BLaER1 treated with 17β-estradiol and CSF1 and Interleukin-3, amounts not matched to agents 10 nM and 100 nM (cell line): Measurements from ENCODE around the gene NME7.

Experiments
- H3K27ac ChIP-seq, 11 experiments: shearing (Covaris generic); formaldehyde crosslinking; 2 replicates each; pipeline ENCODE4 v1.8.1; 2022
- H3K27me3 ChIP-seq, 11 experiments: shearing (Covaris generic); formaldehyde crosslinking; 2 replicates each; pipeline ENCODE4 v1.8.1; 2022
- H3K36me3 ChIP-seq, 11 experiments: shearing (Covaris generic); formaldehyde crosslinking; 2 replicates each; pipeline ENCODE4 v1.8.1; 2022
- H3K4me1 ChIP-seq, 10 experiments: shearing (Covaris generic); formaldehyde crosslinking; 2 replicates each; pipeline ENCODE4 v1.8.1; 2022
- H3K4me2 ChIP-seq, 11 experiments: shearing (Covaris generic); formaldehyde crosslinking; 2 replicates each; pipeline ENCODE4 v1.8.1; 2022
- H3K4me3 ChIP-seq, 10 experiments: shearing (Covaris generic); formaldehyde crosslinking; 2 replicates each; pipeline ENCODE4 v1.8.1; 2022
- H3K9ac ChIP-seq, 11 experiments: shearing (Covaris generic); formaldehyde crosslinking; 2 replicates each; pipeline ENCODE4 v1.8.1; 2022
- H3K9me3 ChIP-seq, 11 experiments: shearing (Covaris generic); formaldehyde crosslinking; replicated peaks in 1 of 11; 2 replicates each; pipeline ENCODE4 v1.8.1; 2022
- H4K20me1 ChIP-seq, 11 experiments: shearing (Covaris generic); formaldehyde crosslinking; 2 replicates each; pipeline ENCODE4 v1.8.1; 2022
- Cebpa-rat ChIP-seq, 11 experiments: shearing (Covaris generic); IDR thresholded peaks; 2 replicates each; pipeline ENCODE4 v1.8.1; 2022

Gene NME7

DNA sequence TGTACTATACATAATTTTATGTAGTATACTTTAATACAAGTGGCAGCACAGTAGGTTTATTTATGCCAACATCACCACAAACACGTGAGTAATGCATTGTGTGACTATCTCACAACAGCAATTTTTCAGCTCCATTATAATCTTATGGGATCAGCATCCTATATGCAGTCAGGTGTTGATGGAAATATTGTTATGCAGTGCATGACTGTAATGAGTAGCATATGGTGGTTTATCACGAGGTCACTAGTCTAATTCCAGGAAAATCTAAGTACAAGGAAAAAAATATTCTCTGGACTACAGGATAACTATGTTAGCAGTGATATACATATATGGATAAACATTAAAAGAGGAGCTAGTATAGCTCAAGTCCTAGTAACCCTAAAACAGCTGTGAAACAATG, 192.1 kb downstream of the NME7 start:
- Histone ChIP-seq H3K27ac (no peak overlapping the region), H3K36me3 (no peaks in the 10 kb centered on the region), H4K20me1 (no peaks in the 10 kb centered on the region), H3K4me2 (no peak overlapping the region), H3K9ac (no peak overlapping the region), H3K4me3 (no peak overlapping the region), H3K4me1 (no peaks in the 10 kb centered on the region), H3K27me3 (no peaks in the 10 kb centered on the region), H3K9me3 (no peaks in the 10 kb centered on the region; a peak in 2 of 22 replicates)
- no peak for TF ChIP-seq Cebpa-rat (IDR thresholded peaks at IDR 0.05)

DNA sequence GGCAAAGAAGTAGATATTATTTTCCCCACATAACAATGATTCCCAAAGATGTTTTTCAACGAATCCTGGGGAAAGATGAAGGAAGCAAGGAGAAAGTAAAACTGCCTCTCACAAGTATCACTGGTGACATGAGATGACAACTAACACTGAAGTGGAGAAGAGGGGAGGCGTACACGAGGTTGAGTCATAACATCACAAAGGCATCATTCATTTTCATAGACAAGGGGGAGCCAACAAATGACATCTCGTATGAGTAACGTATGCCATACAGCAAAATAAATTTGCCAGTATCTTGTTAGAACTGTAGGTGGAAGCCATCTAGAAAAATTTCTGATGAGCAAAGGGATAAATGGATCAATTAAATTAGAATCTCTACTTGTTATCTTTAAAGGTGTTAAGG, 204.5 kb downstream of the NME7 start:
- Histone ChIP-seq H4K20me1 (no peaks in the 10 kb centered on the region), H3K36me3 (peaks cover 0 to 4% (median 0%) of the 10 kb centered on the region in 11 experiments; a peak in 1 of 22 replicates), H3K9ac (no peak overlapping the region), H3K27me3 (no peaks in the 10 kb centered on the region), H3K9me3 (no peaks in the 10 kb centered on the region), H3K27ac (no peak overlapping the region), H3K4me3 (no peak overlapping the region), H3K4me1 (peaks cover 0 to 12% (median 0%) of the 10 kb centered on the region in 10 experiments; a peak in 3 of 20 replicates), H3K4me2 (no peak overlapping the region)
- no peak for TF ChIP-seq Cebpa-rat (IDR thresholded peaks at IDR 0.05)

DNA sequence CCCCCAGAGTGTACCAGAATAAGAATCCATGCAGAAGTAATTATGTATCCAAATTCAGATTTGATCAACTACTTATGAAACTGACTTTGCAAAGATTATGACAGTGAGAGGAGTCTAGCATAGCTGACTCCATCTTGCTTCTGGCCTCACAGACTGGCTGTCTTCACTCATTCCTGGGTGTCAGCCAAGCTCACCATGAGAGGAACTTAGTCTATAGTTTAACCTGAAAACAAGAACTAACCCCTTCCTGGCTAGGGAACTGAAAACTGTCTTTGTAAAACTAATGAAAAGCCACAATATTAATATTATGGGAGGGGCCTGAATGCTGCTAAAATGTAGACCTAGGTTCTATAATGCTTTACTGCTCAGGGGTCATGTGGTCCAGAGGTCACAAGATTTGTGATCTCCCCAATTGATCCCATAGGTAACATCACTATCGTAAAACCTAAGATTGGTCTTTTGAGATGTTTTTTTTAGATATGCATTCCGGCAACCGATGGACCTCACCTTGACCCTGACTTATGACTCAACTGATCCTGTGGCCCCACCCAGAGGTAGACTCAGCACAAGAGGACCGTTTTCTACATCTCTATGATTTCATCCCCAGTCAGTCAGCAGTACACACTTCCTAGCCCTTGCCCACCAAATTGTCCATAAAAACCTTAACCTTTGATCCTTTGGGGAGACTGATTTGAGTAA, 206.0 kb downstream of the NME7 start:
- no peaks in the 10 kb centered on the region for H4K20me1 ChIP-seq
- H3K27me3 ChIP-seq, result no peaks in the 10 kb centered on the region
- H3K9ac ChIP-seq, result no peak overlapping the region
- no peaks in the 10 kb centered on the region for H3K9me3 ChIP-seq
- H3K36me3 ChIP-seq, result no peaks in the 10 kb centered on the region
- no peak overlapping the region for H3K4me3 ChIP-seq
- peaks cover 0 to 12% (median 0%) of the 10 kb centered on the region in 10 experiments; a peak in 3 of 20 replicates for H3K4me1 ChIP-seq
- no peak for TF ChIP-seq Cebpa-rat (IDR thresholded peaks at IDR 0.05)
- H3K27ac ChIP-seq, result no peak overlapping the region
- H3K4me2 ChIP-seq, result peak overlapping the region in 2 of 11 experiments; percentile 20 to 36; a peak in 3 of 22 replicates

DNA sequence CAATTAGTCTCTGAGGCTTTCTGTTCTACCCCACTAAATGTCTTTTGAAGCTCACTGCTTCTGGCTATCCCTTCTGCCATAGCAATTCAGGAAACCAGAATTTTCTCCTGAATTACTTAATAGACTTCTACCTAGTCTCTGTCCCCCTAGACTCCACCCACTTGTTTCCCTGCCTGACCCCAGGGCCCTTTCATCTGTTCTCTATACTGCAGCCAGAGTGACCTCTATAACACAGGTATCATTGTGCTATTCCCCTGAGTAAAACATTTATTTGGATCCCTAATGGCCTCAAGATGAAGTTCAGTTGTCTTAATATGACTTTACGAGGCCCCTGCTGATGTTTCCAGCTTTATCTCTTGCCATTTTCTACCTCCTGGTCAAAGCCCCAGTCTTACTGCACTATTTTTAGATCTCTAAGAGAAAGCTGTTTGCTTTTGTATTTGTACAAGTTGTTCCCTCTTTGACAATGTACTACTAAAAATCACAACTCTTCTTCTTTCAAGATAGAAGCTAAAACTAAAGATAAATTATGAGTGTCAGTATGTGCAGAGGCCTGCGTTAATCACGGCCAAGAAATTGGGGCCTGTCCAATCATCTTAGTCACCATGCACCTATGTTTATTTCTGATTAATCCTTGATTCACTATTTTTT, 206.6 kb downstream of the NME7 start:
- Histone ChIP-seq H3K9ac (no peak overlapping the region), H3K9me3 (no peaks in the 10 kb centered on the region), H3K27me3 (no peaks in the 10 kb centered on the region), H3K36me3 (no peaks in the 10 kb centered on the region), H3K4me1 (peaks cover 0 to 12% (median 0%) of the 10 kb centered on the region in 10 experiments; a peak in 3 of 20 replicates), H3K27ac (no peak overlapping the region), H3K4me2 (peak overlapping the region in 2 of 11 experiments; percentile 20 to 36; a peak in 2 of 22 replicates), H3K4me3 (no peak overlapping the region), H4K20me1 (no peaks in the 10 kb centered on the region)
- TF ChIP-seq Cebpa-rat (IDR thresholded peaks at IDR 0.05), result no peak

DNA sequence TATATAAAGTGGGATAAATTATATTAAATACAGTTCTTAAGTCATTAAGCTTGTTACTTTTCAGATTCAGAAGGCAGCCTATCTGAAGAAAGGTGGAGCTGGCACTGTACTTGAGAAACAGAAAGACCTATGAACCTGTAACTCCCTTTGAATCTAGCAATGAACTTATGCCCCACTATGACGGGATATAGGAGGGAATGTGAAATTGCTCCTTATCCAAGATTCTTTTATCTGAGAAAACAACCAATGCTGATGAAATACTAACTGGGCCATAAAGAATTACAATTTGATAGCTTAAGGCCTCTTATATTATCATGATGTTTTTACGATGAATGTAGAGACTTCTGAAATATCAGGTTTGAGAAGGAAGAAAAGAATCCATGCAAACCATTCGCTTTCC, 211.0 kb downstream of the NME7 start:
- H4K20me1 ChIP-seq, result no peaks in the 10 kb centered on the region
- no peak overlapping the region for H3K9ac ChIP-seq
- H3K4me2 ChIP-seq, result no peak overlapping the region
- H3K4me1 ChIP-seq, result peaks cover 0 to 8% (median 0%) of the 10 kb centered on the region in 10 experiments; a peak in 3 of 20 replicates
- H3K27me3 ChIP-seq, result no peaks in the 10 kb centered on the region
- H3K27ac ChIP-seq, result no peak overlapping the region
- no peaks in the 10 kb centered on the region for H3K9me3 ChIP-seq
- H3K4me3 ChIP-seq, result no peak overlapping the region
- no peak for TF ChIP-seq Cebpa-rat (IDR thresholded peaks at IDR 0.05)
- no peaks in the 10 kb centered on the region for H3K36me3 ChIP-seq

DNA sequence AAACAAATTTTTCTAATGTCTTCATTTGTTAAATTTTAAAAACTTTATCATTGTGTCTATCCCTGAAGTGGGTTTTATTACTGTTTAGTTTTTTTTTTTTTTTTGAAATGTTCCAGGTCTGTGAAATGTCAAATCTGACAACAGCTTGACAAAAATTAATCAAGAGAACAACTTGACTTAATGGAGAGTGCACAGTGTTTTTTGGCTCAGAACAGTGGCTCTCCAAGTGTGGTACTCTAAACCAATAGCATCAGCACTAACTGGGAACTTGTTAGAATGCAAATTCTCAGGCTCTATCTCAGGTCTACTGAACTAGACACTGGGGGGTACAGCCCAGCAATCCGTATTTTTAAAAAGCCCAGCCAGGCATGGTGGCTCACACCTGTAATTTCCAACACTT, 211.9 kb downstream of the NME7 start:
- Histone ChIP-seq H4K20me1 (no peaks in the 10 kb centered on the region), H3K27ac (no peak overlapping the region), H3K4me3 (no peak overlapping the region), H3K9me3 (no peaks in the 10 kb centered on the region), H3K9ac (no peak overlapping the region), H3K27me3 (no peaks in the 10 kb centered on the region), H3K4me2 (no peak overlapping the region), H3K4me1 (no peaks in the 10 kb centered on the region), H3K36me3 (no peaks in the 10 kb centered on the region)
- no peak for TF ChIP-seq Cebpa-rat (IDR thresholded peaks at IDR 0.05)

DNA sequence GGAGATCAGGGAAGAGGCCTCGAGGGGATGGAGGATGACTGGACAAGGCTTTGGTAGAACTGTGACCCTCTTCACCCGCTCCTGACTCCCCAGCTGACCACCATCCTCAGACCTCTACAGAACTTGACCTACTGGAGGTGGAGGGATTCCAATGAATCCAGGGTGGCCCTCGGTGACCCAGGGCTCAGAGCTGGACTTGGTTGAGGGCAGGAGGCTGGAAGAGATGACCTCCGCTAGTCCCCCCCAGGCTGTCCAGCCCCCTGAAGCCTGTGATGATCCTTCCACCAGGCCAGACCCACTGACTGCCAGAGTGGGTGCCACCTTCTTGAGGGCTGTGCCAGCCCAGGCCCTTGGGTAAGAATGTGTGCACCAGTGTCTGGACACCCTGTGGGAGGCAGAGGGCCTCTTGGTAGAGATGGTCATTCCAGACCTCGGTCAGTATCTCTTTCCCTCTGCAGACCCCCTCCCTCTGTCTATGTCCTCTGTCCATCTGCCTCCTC, 216.2 kb downstream of the NME7 start:
- no peaks in the 10 kb centered on the region for H3K27me3 ChIP-seq
- H3K27ac ChIP-seq, result no peak overlapping the region
- no peak overlapping the region for H3K4me2 ChIP-seq
- no peaks in the 10 kb centered on the region for H3K4me1 ChIP-seq
- H3K9ac ChIP-seq, result no peak overlapping the region
- no peak for TF ChIP-seq Cebpa-rat (IDR thresholded peaks at IDR 0.05)
- H3K4me3 ChIP-seq, result no peak overlapping the region
- H3K36me3 ChIP-seq, result no peaks in the 10 kb centered on the region
- no peaks in the 10 kb centered on the region for H3K9me3 ChIP-seq
- H4K20me1 ChIP-seq, result no peaks in the 10 kb centered on the region

DNA sequence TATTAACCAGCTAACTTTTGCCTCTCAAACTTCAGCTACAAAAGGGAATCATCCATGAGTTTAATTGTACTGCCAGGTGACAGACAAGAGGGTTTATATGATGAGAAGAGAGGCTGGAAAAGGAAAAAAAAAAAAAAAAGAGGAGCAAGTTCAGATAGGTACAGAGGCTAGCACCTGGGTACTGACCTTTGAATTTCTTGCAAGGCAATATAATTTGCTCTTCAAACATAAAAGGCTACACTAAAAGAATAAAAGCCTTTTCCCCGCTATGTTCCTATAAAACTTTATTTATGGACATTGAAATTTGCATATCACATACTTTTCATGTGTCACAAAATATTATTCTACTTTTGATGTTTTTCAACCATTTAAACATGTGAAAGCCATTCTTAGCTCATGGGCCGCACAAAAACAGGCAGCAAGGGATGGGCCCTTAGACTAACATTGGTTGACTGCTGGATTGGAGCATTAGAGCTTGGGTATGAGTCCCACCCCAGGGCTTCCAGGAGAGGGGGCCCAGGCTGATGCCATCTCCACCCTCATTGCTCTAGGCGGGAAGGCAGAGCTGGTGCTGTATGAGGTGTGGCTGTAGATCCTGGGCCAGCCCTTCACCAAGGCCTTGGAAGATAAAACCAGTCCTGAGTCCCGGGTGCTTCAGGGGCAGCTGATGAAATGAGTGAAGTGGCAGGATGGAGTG, 216.8 kb downstream of the NME7 start:
- Histone ChIP-seq H3K4me3 (no peak overlapping the region), H3K4me2 (no peak overlapping the region), H3K9ac (no peak overlapping the region), H3K36me3 (no peaks in the 10 kb centered on the region), H3K9me3 (no peaks in the 10 kb centered on the region), H3K27me3 (no peaks in the 10 kb centered on the region), H4K20me1 (no peaks in the 10 kb centered on the region), H3K27ac (no peak overlapping the region), H3K4me1 (no peaks in the 10 kb centered on the region)
- no peak for TF ChIP-seq Cebpa-rat (IDR thresholded peaks at IDR 0.05)

DNA sequence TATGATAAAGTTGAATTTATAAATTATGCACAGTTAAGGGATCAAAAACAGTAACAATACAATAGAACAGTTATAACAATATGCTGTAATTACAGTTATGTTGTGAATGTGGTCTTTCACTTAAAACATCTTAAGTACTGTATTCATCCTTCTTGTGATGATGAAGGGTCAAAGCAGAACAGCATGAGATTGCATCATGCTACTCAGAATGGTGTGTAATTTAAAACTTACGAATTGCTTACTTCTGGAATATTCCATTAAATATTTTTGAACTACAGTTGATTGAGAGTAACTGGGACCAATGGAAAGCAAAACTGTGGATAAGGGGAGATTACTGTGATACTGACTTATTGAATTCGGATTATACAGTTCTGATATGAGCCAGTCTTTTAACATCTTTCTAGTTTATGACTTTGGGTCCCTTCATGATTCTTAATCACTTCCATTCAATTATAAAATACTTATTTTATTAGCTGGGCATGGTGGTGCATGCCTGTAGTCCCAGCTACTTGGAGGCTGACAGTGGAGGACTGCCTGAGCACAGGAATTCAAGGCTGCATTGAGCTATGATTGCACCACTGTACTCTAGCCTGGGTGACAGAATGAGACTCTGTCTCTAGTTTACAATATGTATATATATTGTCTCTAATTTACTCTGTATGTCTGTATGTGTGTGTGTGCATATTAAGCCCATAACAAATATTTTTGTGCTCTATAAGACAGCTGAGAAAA, 217.9 kb downstream of the NME7 start:
- Histone ChIP-seq H3K36me3 (no peaks in the 10 kb centered on the region), H3K27me3 (no peaks in the 10 kb centered on the region), H3K27ac (no peak overlapping the region), H3K4me1 (no peaks in the 10 kb centered on the region), H3K4me3 (no peak overlapping the region), H3K4me2 (no peak overlapping the region), H3K9me3 (no peaks in the 10 kb centered on the region), H3K9ac (no peak overlapping the region), H4K20me1 (no peaks in the 10 kb centered on the region)
- TF ChIP-seq Cebpa-rat (IDR thresholded peaks at IDR 0.05), result no peak
